ENCODE data around the gene GLT8D1.

- TF ChIP-seq REST (tag by site-specific recombination; IDR thresholded peaks at IDR 0.05) (no peak), CTCF (tag by site-specific recombination; IDR thresholded peaks at IDR 0.05) (no peak), RBAK (tag by site-specific recombination; IDR thresholded peaks at IDR 0.05) (no peak), ZNF114 (tag by site-specific recombination; IDR thresholded peaks at IDR 0.05) (no peak), TRIM28 (IDR thresholded peaks at IDR 0.05; ENCODE audit: borderline replicate concordance, low read length) (no peak), ZNF548 (tag by site-specific recombination; IDR thresholded peaks at IDR 0.05) (no peak), ZNF544 (tag by site-specific recombination; IDR thresholded peaks at IDR 0.05) (no peak), YY1 (tag by site-specific recombination; IDR thresholded peaks at IDR 0.05) (no peak), ZNF324 (tag by site-specific recombination; IDR thresholded peaks at IDR 0.05) (no peak), PBX3 (CRISPR knock-in tag; IDR thresholded peaks at IDR 0.05) (no peak), ZNF791 (tag by site-specific recombination; IDR thresholded peaks at IDR 0.05) (no peak), REPIN1 (tag by site-specific recombination; IDR thresholded peaks at IDR 0.05; ENCODE audit: low read depth) (no peak), ZNF23 (tag by site-specific recombination; IDR thresholded peaks at IDR 0.05; ENCODE audit: borderline replicate concordance) (no peak)
Observed at GRCh38 chr3:52715714-52716305, 10.2 kb upstream of the GLT8D1 start.
